HEK293T (cell line): ENCODE results near the gene GRIN2A.

Experiments
- CTCF ChIA-PET: fragments of 350-600 bp; formaldehyde crosslinking; extraction: SDS; loops from one replicate; lab custom pipeline; 2021; ENCODE audit warnings: antibody characterized with exemption, inconsistent platforms; lab: Yijun Ruan, JAX
- POLR2A ChIA-PET: fragments of 350-600 bp; formaldehyde crosslinking; extraction: SDS; loops from one replicate; lab custom pipeline; 2020; ENCODE audit warnings: antibody characterized with exemption, inconsistent platforms; lab: Yijun Ruan, JAX
- DNase-seq: peaks from one replicate; pipeline ENCODE4 v3.0.0; 2012; ENCODE audit warnings: mixed read lengths; ENCODE audit errors: extremely low spot score
- ARNT ChIP-seq: fragments of 450-650 bp; IDR thresholded peaks from 2 replicates; pipeline ENCODE4 v1.6.1; 2017; ENCODE audit warnings: mild to moderate bottlenecking
- BHLHE40 ChIP-seq: fragments of 450-650 bp; IDR thresholded peaks from 2 replicates; pipeline ENCODE4 v1.6.1; 2016; ENCODE audit warnings: mild to moderate bottlenecking, moderate library complexity, borderline replicate concordance
- CTBP1 ChIP-seq: fragments of 450-650 bp; IDR thresholded peaks from 2 replicates; pipeline ENCODE4 v1.6.1; 2016; ENCODE audit warnings: borderline replicate concordance
- ELF4 ChIP-seq: fragments of 450-650 bp; IDR thresholded peaks from 2 replicates; pipeline ENCODE4 v1.6.1; 2017; ENCODE audit warnings: antibody characterized with exemption
- FOXA1 ChIP-seq: fragments of 450-650 bp; IDR thresholded peaks from 2 replicates; pipeline ENCODE4 v1.6.1; 2016; ENCODE audit warnings: mild to moderate bottlenecking
- FOXK2 ChIP-seq: fragments of 450-650 bp; IDR thresholded peaks from 2 replicates; pipeline ENCODE4 v1.6.1; 2016; ENCODE audit warnings: mild to moderate bottlenecking
- FOXM1 ChIP-seq: fragments of 450-650 bp; IDR thresholded peaks from 2 replicates; pipeline ENCODE4 v1.6.1; 2017; ENCODE audit warnings: mild to moderate bottlenecking, borderline replicate concordance
- HDGF ChIP-seq: fragments of 450-650 bp; IDR thresholded peaks from 2 replicates; pipeline ENCODE4 v1.6.1; 2017; ENCODE audit warnings: antibody characterized with exemption, borderline replicate concordance
- L3MBTL2 ChIP-seq: fragments of 450-650 bp; conservative IDR thresholded peaks from 2 replicates; pipeline ENCODE4 v1.6.1; 2016; ENCODE audit warnings: mild to moderate bottlenecking
- LEF1 ChIP-seq: fragments of 450-650 bp; IDR thresholded peaks from 2 replicates; pipeline ENCODE4 v1.6.1; 2017; ENCODE audit warnings: mild to moderate bottlenecking, borderline replicate concordance
- NFRKB ChIP-seq: fragments of 450-650 bp; IDR thresholded peaks from 2 replicates; pipeline ENCODE4 v1.6.1; 2016; ENCODE audit warnings: mild to moderate bottlenecking, moderate library complexity
- PKNOX1 ChIP-seq: fragments of 450-650 bp; IDR thresholded peaks from 2 replicates; pipeline ENCODE4 v1.6.1; 2016
- SP1 ChIP-seq: fragments of 450-650 bp; IDR thresholded peaks from 2 replicates; pipeline ENCODE4 v1.6.1; 2017
- SUZ12 ChIP-seq: fragments of 450-650 bp; IDR thresholded peaks from 2 replicates; pipeline ENCODE4 v1.6.1; 2016; ENCODE audit warnings: mild to moderate bottlenecking
- TARDBP ChIP-seq: fragments of 450-650 bp; IDR thresholded peaks from 2 replicates; pipeline ENCODE4 v1.6.1; 2016
- ZNF384 ChIP-seq: fragments of 450-650 bp; IDR thresholded peaks from 2 replicates; pipeline ENCODE4 v1.6.1; 2016

GRIN2A gene

DNA sequence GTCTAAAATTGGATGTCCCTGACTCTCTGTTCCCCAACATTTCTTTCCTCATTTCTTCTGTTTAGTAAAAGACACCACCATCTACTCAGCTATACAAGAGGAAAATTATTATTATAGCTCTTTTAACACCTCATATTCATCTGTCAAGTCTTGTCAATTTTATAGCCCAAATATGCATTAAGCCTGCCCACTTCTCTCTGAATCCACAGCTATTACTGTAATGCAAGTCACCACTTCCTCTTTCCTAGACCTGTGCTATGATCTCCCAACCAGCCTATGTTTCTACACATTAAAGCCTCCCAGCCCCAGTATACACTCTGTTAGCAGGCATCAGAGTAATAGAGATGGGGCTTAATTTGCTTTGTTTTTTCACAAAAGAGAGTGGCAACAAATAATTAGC, 252.9 kb downstream of the GRIN2A start:
- CTCF ChIA-PET, result no interaction called here
- DNase-seq, result no peak
- POLR2A ChIA-PET, result no interaction called here

DNA sequence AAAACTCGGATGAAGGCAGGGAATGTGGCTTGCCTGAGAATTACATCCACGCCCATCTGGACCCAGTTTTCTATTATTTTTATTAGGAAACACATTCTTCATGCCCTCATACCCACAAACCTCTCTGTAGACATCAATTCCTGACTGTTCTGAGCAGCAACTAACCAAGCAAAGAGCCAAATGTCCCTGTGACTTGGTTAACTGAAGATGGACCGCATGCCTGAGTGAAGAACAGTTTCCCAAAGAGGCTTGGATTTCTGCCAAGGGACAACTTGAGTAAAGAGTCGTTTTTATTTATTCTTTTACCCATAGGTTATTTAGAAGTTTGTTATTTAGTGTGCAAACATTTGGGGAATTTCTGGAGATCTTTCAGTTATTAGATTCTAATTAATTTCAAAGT, 259.8 kb downstream of the GRIN2A start:
- DNase-seq, result no peak
- ChIA-PET POLR2A (no interaction called here), CTCF (no interaction called here)

More for the DNA sequence above, 252.9 kb downstream of the GRIN2A start:
- TF ChIP-seq ARNT, result no peak
- no peak for TF ChIP-seq LEF1
- TF ChIP-seq CTBP1, result no peak
- no peak for TF ChIP-seq NFRKB
- no peak for TF ChIP-seq ELF4
- TF ChIP-seq FOXA1, result no peak
- TF ChIP-seq ZNF384, result no peak
- TF ChIP-seq HDGF, result no peak
- no peak for TF ChIP-seq SUZ12
- no peak for TF ChIP-seq L3MBTL2
- no peak for TF ChIP-seq FOXM1
- no peak for TF ChIP-seq FOXK2
- no peak for TF ChIP-seq SP1
- TF ChIP-seq PKNOX1, result no peak
- no peak for TF ChIP-seq BHLHE40
- TF ChIP-seq TARDBP, result no peak

GRCh38 chr16:9921997-9922396, 260.2 kb downstream of the GRIN2A start:
- TF ChIP-seq SP1 (no peak), TARDBP (no peak), SUZ12 (no peak), HDGF (no peak), PKNOX1 (no peak), FOXM1 (no peak)
- CTCF ChIA-PET, result no interaction called here
- POLR2A ChIA-PET, result no interaction called here
- DNase-seq, result no peak

More for the DNA sequence above, 259.8 kb downstream of the GRIN2A start:
- TF ChIP-seq BHLHE40 (no peak), L3MBTL2 (no peak), SUZ12 (no peak), ELF4 (no peak), TARDBP (no peak)

DNA sequence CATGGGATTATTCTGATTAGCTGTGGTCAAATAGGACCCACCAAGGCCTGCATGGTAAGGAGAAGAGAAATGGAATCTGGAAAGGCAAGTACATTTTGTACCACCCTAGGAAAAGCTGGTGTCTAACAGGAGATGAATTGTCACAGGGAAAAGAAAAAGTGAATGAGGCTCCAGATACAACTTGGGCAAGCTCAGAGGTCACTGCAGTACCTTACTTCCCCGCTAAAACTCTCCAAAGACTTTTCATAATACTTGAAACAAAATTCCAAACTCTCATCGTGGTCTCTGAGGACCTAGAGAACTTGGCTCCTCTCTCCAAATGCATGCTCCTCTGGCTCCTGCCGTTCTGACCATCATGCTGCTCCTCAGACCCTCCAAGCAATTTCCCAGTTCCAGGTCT, 262.8 kb downstream of the GRIN2A start:
- no peak for DNase-seq
- POLR2A ChIA-PET, result no interaction called here
- CTCF ChIA-PET, result no interaction called here
- TF ChIP-seq FOXM1 (no peak), ZNF384 (no peak), ARNT (no peak), SP1 (no peak), FOXK2 (no peak), LEF1 (no peak), BHLHE40 (no peak), HDGF (no peak), L3MBTL2 (no peak), NFRKB (no peak), PKNOX1 (no peak), TARDBP (no peak), SUZ12 (no peak), CTBP1 (no peak), FOXA1 (no peak), ELF4 (no peak)

- DNase-seq, result no peak
- CTCF ChIA-PET, result no interaction called here
These were observed 264.5 kb downstream of the GRIN2A start for GRCh38 chr16:9917691-9918090.

GRCh38 chr16:9913604-9914326, 268.5 kb downstream of the GRIN2A start:
- POLR2A ChIA-PET, result no interaction called here
- CTCF ChIA-PET, result no interaction called here
- no peak for DNase-seq
- TF ChIP-seq BHLHE40 (no peak), NFRKB (no peak), FOXM1 (no peak), FOXK2 (no peak), CTBP1 (no peak), L3MBTL2 (no peak), SUZ12 (no peak)

More at GRCh38 chr16:9917691-9918090, 264.5 kb downstream of the GRIN2A start:
- TF ChIP-seq FOXA1, result no peak
- POLR2A ChIA-PET, result no interaction called here

GRCh38 chr16:9911989-9912388, 270.2 kb downstream of the GRIN2A start:
- ChIA-PET POLR2A (no interaction called here), CTCF (no interaction called here)
- no peak for DNase-seq
- TF ChIP-seq ELF4 (no peak), BHLHE40 (no peak), FOXK2 (no peak), TARDBP (no peak), CTBP1 (no peak), ZNF384 (no peak), SP1 (no peak)
